Peyer's patch (tissue), 4 donors: ENCODE data around the gene AQP3.
"Not testable (repeated sequence)": the region's sequence is repeated elsewhere in the genome, so short reads cannot be mapped to it uniquely, and the experiment has no call there.

ENCODE experiments used
- CTCF ChIP-seq, 6 experiments: fragments of 450-650 bp in 4 of 6; fragments of 200-600 bp in 2 of 6; sonication (generic) in 1 of 6; IDR thresholded peaks; one replicate each; pipeline ENCODE4 v1.5.1; 2017 to 2019; ENCODE audit warnings: antibody characterized with exemption in 6 of 6, mild to moderate bottlenecking in 3 of 6, moderate library complexity in 1 of 6
- POLR2A ChIP-seq, 2 donors: fragments of 450-650 bp; IDR thresholded peaks; one replicate each; pipeline ENCODE4 v1.5.1; 2017; ENCODE audit warnings: antibody characterized with exemption in 2 of 2, mild to moderate bottlenecking in 2 of 2, moderate library complexity in 2 of 2

DNA sequence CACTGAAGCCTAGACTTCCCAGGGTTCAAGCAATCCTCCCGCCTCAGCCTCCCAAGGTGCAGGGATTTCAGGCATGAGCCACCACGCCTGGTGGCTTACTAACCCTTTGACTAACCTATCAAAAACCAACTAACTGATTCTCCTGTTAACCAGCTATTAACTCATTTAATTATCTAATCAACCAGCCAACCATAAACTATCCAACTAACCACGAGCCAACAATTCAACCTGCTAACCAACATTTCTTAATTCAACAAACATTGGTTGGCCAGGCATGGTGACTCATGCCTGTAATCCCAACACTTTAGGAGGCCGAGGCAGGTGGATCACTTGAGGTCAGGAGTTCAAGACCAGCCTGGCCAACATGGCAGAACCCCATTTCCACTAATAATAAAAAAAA, 48.3 kb downstream of the AQP3 start:
- not testable (repeated sequence) for TF ChIP-seq CTCF, POLR2A (IDR thresholded peaks at IDR 0.05)
